ENCODE results near the gene EXOC4.
"Not testable (repeated sequence)": the region's sequence is repeated elsewhere in the genome, so short reads cannot be mapped to it uniquely, and the experiment has no call there.

Gene EXOC4

DNA sequence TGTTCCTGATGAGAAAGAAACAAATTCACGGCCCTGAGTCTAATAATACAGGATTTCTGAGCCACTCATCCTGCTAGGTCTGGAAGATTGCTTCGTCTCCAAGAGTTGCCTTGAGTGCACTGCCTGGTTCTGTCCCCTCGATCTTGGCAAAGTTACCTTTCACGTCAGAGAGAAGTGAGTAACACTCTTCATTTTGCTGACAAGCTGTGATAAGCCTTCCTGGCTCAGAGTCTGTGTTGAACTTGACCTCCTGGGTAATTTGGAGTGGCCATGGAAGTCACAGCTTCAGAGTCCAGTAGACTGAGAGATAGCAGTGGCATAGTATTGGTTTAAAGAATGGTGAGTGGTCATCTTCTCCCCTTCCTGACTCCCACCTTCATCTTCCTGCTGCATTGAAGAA lies 809.6 kb downstream of the EXOC4 start:
- no peak for DNase-seq

DNA sequence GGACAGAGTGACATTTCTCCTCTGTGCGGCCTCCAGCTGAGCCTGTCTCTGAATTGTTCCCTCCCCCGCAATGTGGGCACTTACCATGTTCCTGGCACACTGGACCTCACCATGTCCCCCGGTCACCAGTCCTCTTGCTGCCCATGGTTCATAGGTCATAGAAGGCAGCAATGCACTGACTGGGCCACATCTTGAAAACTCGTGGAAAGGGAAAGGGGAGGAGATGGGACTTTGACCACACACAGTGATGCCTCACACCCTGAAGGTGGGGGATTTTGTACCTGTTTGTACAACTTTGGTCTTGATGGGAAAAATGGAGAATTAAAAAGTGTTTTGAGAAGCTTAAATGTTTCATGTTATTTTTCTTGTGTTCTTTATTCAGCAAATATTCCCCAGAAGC lies 812.5 kb downstream of the EXOC4 start:
- no peak for DNase-seq

DNA sequence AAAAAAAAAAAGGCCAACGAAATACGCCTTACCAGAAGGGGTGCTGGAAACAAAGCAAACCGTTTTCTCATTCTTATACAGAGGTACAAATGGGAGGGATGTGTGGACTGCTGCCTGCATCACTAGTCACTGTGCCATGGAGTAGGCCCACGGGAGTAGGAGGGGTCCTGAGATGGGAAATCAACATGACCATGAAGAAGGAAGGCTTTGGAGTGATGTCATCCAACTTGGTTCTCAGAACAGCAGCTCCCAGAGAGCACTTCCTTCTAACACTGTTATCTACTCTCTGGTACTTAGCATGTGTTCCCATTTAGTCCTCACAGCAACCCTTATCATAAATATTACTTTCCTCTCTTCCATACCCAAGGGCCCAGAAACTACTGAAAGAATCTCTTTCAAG lies 814.3 kb downstream of the EXOC4 start:
- no peak for DNase-seq

DNA sequence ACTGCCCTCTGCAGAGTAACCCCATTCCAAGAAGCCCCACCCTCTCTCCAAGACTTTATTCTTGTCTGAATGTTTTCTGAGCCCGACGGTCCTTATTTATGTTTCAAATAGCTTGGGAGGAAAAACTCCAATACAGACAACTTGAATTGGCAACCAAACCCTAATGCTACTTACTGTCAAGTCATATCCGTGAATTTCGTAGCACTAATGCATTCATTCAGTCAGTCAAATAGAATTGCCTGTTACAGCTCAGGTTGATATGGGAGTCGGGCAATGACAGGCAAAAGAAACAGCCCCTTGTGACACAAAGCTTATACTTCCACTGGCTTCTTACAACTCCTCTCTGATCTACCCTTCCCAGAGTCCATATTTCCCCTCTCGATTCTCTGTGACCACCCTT lies 815.8 kb downstream of the EXOC4 start:
- DNase-seq, result no peak

DNA sequence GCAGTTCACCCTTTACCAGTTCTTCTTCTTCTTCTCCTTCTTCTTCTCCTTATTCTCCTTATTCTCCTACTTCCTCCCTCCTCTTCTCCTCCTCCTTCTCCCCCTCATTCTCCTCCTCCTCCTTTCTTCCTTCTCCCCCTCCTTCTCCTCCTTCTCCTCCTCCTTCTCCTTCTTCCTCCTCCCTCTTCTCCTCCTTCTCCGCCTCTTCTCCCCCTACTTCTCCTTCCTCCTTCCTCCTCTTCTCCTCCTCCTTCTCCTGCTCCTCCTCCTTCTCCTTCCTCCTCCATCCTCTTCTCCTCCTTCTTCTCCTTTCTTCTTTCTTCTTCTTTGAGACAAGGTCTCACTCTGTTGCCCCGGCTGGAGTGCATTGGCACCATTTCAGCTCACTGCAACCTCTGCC lies 816.3 kb downstream of the EXOC4 start:
- no peak for DNase-seq

DNA sequence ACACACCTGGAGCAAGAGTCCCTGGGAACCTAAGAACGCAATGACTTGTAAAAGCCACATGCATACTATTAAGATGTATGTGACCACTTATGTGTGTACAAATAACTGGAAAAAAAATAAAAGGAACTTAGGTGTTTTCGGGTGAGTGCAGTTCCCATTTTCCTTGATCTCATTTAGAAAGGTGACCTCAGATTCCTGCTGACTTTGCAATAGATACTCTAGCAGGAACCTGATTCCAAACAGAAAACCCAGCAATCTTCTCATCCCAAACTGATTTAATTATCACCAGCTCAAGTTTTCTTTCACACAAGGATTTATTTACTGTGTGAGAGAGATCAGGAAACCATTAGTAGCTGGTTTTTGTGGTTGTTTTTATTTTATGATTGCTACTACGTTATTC lies 817.8 kb downstream of the EXOC4 start:
- DNase-seq, result no peak

DNA sequence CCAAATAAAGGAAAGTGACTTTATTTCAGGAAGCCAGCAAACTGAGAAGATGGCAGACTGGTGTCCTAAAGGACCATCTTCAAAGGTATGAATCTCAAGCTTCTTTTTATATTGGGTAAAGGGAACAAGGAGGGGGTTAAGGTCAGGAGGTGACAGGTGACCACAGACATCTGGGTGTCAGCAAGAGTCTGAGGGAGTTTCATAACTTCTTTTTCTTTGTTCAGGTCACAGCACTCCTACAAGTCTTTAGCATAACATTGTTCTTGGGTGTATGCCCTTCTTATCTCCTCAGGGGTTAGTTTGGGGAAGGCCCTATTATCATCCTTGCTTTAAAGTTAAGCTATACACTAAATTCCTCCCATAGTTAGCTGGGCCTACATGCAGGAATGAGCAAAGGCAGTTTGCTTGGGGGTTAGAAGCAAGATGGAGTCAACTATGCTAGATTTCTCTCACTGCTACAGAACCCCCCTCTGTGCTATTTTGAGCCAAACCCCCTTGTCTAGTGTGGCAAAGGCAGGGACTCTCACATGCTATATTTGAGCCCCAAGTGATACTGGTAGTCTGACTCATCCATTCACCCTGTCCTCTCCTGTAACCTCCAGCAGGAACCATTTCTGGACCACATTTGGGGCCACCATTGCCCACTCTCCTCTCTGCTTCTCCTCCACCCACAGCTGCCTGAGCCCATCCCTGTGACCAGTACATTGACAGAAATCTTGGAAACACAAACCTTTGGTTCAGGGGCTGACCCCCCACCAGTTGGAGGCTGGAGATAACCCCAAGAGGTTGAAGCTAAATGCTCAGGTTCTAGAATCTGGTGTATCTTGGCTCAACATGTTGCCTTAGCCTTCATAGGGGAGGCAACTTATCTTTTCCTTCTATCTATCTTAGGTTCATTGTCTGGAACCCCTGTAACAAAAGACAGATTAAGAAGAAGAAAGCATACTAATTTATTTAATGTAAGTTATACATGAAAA lies 818.8 kb downstream of the EXOC4 start:
- DNase-seq, result no peak

DNA sequence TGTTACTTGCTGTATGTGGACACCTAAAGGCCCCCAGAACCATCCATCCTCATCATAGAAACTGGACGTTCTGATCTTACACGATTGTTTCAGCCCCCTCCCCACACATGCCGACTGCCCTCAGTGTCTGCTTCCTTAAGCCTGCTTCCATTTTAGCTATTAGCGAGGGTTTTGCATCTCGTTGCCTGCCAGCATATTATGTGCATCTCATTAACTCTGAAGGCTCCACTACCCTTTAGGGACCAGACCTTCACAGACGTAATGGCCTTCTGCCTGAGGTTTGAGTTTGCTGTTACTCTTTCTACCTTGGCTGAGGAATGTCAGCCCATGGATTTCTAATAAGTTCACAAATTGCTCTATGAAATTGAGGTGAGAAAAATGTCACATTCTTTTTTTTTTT lies 820.4 kb downstream of the EXOC4 start:
- no peak for DNase-seq

DNA sequence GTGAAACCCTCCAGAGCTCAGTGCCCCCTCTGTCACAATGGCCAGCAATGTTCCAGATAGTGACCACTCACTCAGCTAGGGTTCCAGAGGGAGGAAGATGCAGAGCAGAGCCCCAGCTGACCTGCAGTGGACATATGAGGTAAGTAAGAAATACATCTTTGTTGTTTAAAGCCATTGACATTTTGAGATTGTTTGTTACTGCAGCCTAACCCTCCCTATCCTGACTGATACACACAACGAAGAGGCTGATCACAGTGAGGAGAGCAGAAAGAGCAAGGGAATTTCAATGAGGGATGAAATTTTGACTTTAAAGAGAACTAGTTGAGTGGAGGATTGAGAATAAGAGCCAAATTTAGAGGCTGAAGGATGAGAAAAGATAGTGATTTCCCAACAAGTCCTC lies 822.9 kb downstream of the EXOC4 start:
- DNase-seq, result no peak

DNA sequence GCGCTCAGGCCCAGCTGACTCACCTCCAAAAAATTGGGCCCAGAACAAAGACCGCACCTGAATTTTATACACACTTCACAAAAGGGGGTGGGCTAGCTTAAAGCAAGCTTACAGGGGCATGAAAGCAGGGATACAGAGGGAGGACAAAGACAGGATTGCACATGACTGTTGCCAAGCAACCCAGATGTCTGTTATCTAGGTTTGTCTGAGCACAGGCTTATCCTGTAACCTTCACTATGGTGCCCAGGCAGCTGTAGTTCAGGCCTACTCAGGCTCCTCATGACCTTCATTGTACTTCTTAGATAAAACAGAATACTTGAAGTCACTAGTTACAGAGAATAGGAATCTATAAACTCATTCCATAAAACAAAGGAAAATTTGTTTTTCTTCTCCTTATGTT lies 824.7 kb downstream of the EXOC4 start:
- not testable (repeated sequence) for DNase-seq

DNA sequence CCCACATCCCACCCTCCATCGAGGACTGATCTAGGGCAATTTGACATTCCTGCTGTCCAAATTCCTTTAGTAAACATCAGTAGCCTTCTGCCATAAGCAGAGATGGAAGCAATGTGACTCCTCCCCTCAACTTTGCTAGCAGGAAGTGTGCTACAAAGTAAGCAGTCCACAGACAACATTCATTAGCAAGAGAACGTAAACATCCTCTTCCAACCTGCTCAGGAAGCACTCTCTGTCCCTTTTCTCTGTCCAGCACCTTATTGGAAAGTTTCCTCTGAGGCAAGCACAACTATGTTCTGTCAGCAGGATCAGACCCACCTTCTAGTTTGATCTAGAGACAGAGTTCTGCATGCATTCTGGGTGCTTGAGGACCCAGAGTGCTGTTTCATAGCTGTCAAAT lies 826.1 kb downstream of the EXOC4 start:
- DNase-seq, result no peak

DNA sequence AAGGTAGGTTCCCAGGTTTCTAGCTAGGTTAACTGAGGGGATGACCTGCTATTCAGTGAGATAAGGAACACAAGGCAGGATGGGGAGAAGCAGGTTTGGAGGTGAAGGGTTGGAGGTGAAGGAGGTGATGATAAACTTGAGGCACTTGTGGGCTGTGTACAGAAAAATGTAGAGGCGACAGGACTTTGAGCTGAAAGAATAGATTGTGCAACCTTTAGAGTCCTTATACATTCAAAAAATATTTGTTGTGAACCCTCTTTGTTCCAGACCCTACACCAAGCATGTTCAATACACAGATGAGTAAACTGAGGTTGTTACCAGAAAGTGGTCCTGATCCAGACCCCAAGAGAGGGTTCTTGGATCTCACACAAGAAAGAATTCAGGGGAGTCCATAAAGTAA lies 828.8 kb downstream of the EXOC4 start:
- no peak for DNase-seq

DNA sequence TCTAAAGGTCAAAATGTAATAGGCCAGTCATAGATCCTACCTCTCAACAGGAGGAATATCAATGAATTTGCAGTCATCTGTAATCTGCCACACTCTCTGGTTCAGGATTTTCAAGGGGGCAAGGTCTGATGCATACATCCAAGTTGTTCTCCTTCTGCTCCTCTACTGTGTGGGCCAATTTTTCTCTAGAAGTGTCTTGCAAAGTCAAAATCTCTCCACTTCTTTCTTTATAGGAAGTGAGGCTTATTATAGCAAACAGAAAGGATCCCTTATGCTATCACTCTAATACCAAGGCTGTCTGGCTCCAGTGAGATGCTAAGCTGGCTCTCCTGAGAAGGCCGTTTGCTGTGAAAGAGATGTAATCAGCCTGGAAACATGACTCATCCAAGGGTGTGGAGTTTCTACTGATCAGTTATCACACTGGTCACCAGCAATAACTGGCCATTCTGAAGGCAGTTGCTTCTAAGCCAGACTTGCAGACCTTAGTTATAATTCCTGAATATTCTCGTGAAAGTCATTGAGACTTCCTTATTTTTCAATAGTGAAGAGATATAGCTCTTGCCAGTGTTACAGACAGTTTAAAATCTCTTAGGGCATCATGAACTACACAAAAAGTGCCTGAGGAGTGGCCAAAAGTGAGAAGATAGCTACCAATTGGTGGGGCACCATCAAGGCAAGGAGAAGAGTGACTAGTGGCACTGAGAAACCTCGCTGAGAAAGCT lies 831.0 kb downstream of the EXOC4 start:
- no peak for DNase-seq

DNA sequence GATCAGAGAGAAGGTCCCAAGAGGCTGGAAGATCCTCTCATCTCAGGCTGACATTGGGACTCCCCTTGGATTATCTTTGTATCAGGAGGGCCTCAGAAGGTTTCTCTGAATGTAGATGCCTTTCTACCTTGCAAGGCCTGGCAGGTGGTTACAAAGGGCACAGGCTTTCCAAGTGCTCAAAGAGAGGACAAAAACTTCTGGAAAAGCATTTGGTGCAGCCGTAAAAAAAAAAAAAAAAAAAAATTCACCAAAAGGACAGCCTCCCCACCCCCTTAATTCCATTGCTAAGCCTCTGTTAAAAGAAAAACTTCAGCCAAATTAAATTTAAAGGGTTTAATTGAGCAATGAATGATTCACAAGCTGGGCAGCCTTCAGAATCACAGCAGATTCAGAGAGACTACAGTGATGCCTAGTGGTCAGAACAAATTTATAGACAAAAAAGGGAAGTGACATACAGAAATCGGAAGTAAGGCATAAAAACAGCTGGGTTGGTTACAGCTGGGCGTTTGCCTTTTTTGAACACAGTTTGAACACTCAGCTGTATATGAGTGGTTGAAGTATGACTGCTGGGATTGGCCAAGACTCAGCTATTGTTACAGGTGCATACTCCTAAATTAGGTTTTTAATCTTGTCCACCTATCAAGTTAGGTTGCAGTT lies 831.7 kb downstream of the EXOC4 start:
- no peak for DNase-seq

DNA sequence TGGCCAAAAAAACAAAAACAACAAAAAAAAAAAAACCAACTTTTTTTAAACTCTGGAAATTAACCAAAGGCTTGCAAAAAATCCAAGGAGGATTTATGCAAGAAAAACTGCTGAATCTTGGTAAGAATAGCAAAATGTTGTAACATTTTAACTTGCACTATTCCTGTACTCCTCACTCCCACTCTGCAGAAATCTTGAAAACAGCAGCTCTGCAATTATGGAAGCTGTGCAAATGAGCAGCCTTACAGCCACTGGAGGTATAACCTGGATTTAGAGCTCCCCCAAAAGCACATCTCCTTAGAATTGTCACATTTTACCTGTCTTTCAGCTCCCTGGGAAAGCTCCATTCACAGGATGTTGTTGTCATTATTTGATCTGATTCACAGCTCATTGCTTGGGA lies 832.4 kb downstream of the EXOC4 start:
- DNase-seq, result no peak

DNA sequence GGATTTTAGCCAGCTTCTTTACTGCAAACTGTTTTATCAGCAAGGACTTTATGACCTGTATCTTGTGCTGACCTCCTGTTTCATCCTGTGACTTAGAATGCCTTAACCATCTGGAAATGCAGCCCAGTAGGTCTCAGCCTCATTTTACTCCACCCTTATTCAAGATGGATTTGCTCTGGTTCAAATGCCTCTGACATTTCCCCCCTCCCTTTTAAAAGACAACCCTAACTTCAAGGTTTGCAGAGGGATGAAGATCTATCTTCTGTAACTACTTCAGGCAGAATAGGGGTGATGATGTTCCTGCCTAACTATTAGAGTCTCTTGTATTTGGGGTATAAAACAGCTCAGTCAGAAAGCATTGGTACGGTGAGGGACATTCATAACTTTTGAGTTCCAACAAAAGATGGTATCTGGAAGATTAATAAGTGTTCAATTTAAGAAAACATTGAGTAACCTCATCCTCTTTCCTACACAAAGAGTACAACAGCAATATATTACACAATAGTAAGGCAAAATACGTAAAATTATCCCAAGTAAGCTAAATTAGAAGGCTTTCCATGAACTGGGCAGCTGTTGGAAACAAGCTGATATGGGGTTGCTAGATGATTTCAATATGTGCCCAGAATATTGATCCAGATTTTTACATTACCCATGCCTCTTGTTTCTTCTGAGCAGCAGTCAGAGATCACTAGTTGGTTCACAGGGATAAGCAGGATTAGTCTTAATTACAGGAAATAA lies 834.3 kb downstream of the EXOC4 start:
- no peak for DNase-seq

DNA sequence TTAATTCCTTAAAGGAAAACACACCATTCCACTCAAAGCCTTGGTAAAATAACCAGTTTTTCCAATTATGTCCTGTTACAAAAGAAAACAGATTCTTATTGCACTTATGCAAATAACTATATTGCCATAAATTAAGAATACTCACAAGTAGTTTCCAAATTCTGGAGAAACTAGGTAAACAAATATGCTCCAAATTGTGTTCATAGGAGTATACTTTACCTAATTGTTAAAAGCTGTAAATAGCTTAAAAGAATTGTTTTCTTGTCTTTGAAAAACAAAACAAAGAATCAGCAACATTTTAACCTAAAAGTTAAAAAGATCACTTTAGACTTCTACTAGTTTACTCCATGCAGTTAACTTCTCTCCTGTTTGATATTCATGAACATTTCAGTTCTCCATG lies 835.3 kb downstream of the EXOC4 start:
- no peak for DNase-seq

DNA sequence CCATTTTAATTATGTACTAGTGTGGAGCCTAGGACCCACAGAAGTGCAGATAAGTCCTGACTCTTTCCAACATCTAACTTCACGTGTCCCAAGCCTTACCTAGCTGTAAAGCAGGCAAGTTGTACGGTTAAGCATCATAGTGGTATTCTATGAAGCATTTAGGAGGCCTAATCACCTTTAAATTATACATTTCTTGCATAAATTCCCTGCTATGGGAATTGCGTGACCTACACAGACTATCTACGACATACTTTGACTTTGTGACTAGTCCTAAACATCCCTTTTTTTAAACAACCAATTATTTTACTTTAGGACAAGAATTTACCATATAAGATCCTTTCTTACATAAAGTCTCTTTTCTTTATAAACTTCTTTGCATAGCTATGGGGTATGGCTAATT lies 836.6 kb downstream of the EXOC4 start:
- no peak for DNase-seq

DNA sequence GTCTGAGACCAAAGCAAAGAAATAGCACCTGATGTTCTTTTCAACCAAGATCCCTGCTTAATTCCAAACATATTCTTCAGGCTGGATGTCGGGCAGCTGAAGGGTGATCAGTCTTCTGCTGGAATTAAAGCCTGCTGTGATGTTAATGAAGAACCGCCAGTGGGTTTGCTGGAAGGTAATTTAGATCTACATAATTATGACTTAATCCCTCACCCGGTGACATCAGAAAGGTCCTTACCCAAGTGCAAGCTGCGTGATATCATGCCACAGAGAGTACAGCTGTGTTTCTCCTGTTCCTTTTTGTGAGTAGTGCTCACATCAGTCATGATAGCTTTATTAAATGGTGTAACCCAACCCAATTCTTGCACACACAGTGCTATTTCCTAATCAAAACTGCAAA lies 845.2 kb downstream of the EXOC4 start:
- DNase-seq, result no peak

DNA sequence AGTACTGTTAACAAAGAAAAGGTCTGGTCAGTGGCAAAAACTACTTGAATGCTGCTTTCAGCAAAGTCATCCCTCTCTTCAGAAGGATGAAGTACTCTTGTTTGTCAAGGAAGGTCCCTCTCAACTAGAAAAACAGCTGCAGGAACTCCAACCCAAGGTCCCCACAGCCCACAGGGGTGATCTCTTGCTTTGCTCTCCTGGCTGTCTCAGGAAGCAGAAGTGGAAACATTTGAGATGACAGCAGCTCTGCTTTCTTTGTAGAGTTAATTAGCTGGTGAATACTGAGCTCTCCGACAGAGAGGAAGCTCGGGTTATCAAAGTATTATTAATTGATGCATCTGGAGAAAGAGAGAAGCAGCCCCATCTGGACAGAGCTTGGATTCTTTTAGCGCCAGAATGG lies 848.8 kb downstream of the EXOC4 start:
- no peak for DNase-seq

DNA sequence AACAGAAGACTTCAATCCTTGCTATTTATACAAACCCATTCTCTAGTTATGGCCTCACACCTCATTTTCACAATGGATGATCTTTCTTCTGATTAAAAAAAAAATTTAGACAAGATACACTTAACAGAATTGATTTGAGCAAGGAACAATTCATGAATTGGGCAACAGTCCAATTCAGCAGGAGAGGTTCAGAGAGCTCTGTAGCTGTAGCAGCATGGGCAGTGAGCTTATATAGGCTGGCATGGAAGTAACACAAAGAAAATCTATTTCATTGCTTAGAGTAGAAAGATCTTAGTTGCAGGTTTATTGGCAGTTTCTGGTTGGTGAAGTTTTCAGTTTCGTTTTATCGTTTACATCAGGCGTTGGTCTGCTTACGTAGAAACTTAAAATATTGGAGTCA lies 851.3 kb downstream of the EXOC4 start:
- no peak for DNase-seq

DNA sequence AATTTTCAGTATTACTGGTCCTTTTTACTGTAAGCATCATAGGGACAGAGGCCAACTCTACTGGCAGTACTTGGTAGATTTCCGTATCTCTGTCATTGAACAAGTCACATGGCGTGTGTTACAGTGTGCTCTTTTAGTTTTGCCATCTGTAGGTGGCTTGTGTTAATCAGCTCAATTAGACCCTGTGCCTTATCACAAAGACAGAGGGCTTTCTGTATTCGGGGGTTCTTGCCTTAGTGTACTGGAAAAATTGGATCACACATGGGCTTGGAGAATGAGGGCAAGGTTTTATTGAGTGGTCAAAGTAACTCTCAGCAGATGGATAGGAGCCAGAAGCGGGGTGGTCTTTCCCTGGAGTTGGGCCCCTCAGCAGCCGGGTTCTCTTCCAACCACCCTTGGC lies 853.0 kb downstream of the EXOC4 start:
- DNase-seq, result no peak

DNA sequence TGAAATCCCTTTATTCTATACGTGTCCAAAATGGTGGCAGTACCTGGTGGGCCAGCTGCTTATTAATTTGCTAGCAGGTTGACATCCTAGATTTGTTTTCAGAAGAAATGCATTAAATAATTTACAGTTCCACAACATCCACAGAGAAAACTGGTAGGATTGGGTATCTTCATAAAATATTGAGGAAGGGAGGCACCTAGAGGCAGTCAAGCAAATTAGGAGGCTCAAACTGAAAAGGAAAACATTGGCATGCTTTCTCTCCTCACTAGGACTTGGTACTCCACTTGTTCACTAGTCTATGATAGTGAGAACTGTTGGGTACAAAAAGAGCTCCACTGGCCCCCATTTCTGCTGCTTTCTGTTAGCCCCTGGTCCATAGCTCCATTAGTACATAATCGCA lies 855.9 kb downstream of the EXOC4 start:
- DNase-seq, result no peak

Data from NCI-H2029 treated with DMSO at 0.1 percent for 48 hours (cell line).